Mesenchymal stem cell (in vitro differentiated cells and primary cell): ENCODE results near the gene DCHS1.

ENCODE experiments used
- DNase-seq: peaks from one replicate; pipeline ENCODE4 v3.0.0-alpha.2; 2013
- H2AFZ ChIP-seq: one replicate; pipeline ENCODE4 v1.6.1; 2013; ENCODE audit warnings: low read depth, mild to moderate bottlenecking, control low read depth, inconsistent platforms, low read length, moderate library complexity
- H2AK5ac ChIP-seq: 2 replicates; pipeline ENCODE4 v1.6.1; 2013; ENCODE audit warnings: low read length, moderate library complexity, mild to moderate bottlenecking, inconsistent platforms; ENCODE audit not compliant: severe bottlenecking
- H2BK120ac ChIP-seq: one replicate; pipeline ENCODE4 v1.6.1; 2013; ENCODE audit warnings: low read depth, mild to moderate bottlenecking, inconsistent platforms, low read length, moderate library complexity
- H2BK12ac ChIP-seq, 2 experiments: one replicate each; pipeline ENCODE4 v1.6.1; 2013; ENCODE audit warnings: inconsistent platforms in 2 of 2, low read length in 2 of 2, mild to moderate bottlenecking in 2 of 2, moderate library complexity in 2 of 2, control low read depth in 1 of 2
- H2BK15ac ChIP-seq: one replicate; pipeline ENCODE4 v1.6.1; 2013; ENCODE audit warnings: mild to moderate bottlenecking, low read depth, inconsistent platforms; ENCODE audit not compliant: poor library complexity, severe bottlenecking
- H2BK5ac ChIP-seq: 2 replicates; pipeline ENCODE4 v1.6.1; 2013; ENCODE audit warnings: low read depth, mild to moderate bottlenecking, low read length, control low read depth, inconsistent platforms; ENCODE audit not compliant: poor library complexity, severe bottlenecking
- H3K14ac ChIP-seq, 2 experiments: one replicate each; pipeline ENCODE4 v1.6.1; 2013; ENCODE audit warnings: inconsistent platforms in 2 of 2, low read length in 2 of 2, control low read depth in 1 of 2, mild to moderate bottlenecking in 1 of 2, moderate library complexity in 1 of 2
- H3K18ac ChIP-seq, 2 experiments: one replicate each; pipeline ENCODE4 v1.6.1; 2013; ENCODE audit warnings: inconsistent platforms in 2 of 2, low read length in 2 of 2, control low read depth in 1 of 2, low read depth in 1 of 2, mild to moderate bottlenecking in 1 of 2
- H3K23ac ChIP-seq, 2 experiments: one replicate each; pipeline ENCODE4 v1.6.1; 2013; ENCODE audit warnings: inconsistent platforms in 2 of 2, low read length in 2 of 2, mild to moderate bottlenecking in 2 of 2, moderate library complexity in 2 of 2, control low read depth in 1 of 2
- H3K27ac ChIP-seq: 2 replicates; pipeline ENCODE4 v1.5.1; 2013; ENCODE audit warnings: mild to moderate bottlenecking, moderate library complexity, low read length, control low read depth, inconsistent platforms; ENCODE audit not compliant: poor library complexity, severe bottlenecking
- H3K27me3 ChIP-seq, 2 experiments: 2 replicates each; pipeline versions ENCODE4 v1.6.1 to v1.7.0; 2013; ENCODE audit warnings: low read length in 2 of 2, mild to moderate bottlenecking in 2 of 2, moderate library complexity in 2 of 2, control low read depth in 1 of 2, inconsistent platforms in 1 of 2; ENCODE audit not compliant: control insufficient read depth in 1 of 2, insufficient read depth in 1 of 2
- H3K36me3 ChIP-seq, 2 experiments: 2 replicates each; pipeline versions ENCODE4 v1.6.1 to v1.7.0; 2013; ENCODE audit warnings: low read length in 2 of 2, control low read depth in 1 of 2, inconsistent platforms in 1 of 2, low read depth in 1 of 2, mild to moderate bottlenecking in 1 of 2; ENCODE audit not compliant: insufficient read depth in 2 of 2, control insufficient read depth in 1 of 2
- H3K4ac ChIP-seq, 2 experiments: one replicate each; pipeline ENCODE4 v1.6.1; 2013; ENCODE audit warnings: inconsistent platforms in 2 of 2, low read length in 2 of 2, mild to moderate bottlenecking in 2 of 2, moderate library complexity in 2 of 2, control low read depth in 1 of 2, low read depth in 1 of 2
- H3K4me1 ChIP-seq: 2 replicates; pipeline ENCODE4 v1.6.1; 2013; ENCODE audit warnings: low read depth, low read length, control low read depth; ENCODE audit not compliant: control insufficient read depth, insufficient read depth
- H3K4me2 ChIP-seq: 2 replicates; pipeline ENCODE4 v1.6.1; 2013; ENCODE audit warnings: low read length, mild to moderate bottlenecking, inconsistent platforms; ENCODE audit not compliant: poor library complexity, severe bottlenecking
- H3K4me3 ChIP-seq, 2 experiments: 2 replicates each; pipeline versions ENCODE4 v1.5.1 to v1.7.0; 2013; ENCODE audit warnings: low read length in 2 of 2, mild to moderate bottlenecking in 2 of 2, control low read depth in 1 of 2, low read depth in 1 of 2; ENCODE audit not compliant: insufficient read depth in 1 of 2
- H3K79me1 ChIP-seq: replicated peaks from 2 replicates; pipeline ENCODE4 v1.6.1; 2013; ENCODE audit warnings: mild to moderate bottlenecking, control low read depth, low read length, inconsistent platforms; ENCODE audit not compliant: poor library complexity, severe bottlenecking
- H3K9ac ChIP-seq: 2 replicates; pipeline ENCODE4 v1.7.0; 2013; ENCODE audit warnings: mild to moderate bottlenecking, low read length, moderate library complexity
- H3K9me3 ChIP-seq: 2 replicates; pipeline ENCODE4 v1.7.0; 2013; ENCODE audit warnings: mild to moderate bottlenecking, low read length; ENCODE audit not compliant: control insufficient read depth
- H4K8ac ChIP-seq: one replicate; pipeline ENCODE4 v1.6.1; 2013; ENCODE audit warnings: inconsistent platforms, mild to moderate bottlenecking, low read length, moderate library complexity
- H4K91ac ChIP-seq: one replicate; pipeline ENCODE4 v1.6.1; 2013; ENCODE audit warnings: mild to moderate bottlenecking, low read length, inconsistent platforms
- WGBS: methylation state at CpG from one replicate; pipeline ENCODE4 v1.1.7; 2013; ENCODE audit warnings: mixed read lengths; 5-methylcytosine and 5-hydroxymethylcytosine counted together

Gene DCHS1

GRCh38 chr11:6654281-6655019, 1.2 kb downstream of the DCHS1 start:
- Histone ChIP-seq H3K36me3 (no peaks in the 10 kb centered on the region), H2AK5ac (no peak overlapping the region), H2BK5ac (no peak overlapping the region), H2BK15ac (peak overlapping the region; percentile 60), H3K27ac (no peak overlapping the region), H3K9ac (peak overlapping the region; percentile 28), H2BK120ac (peak overlapping the region; percentile 87), H3K9me3 (no peaks in the 10 kb centered on the region), H4K91ac (peak overlapping the region; percentile 93), H3K18ac (peak overlapping the region; percentile 77 to 79), H3K4me2 (peak overlapping the region; percentile 10), H2BK12ac (peak overlapping the region in 1 of 2 experiments; percentile 81), H4K8ac (peak overlapping the region; percentile 78), H3K4me3 (peak overlapping the region in 1 of 2 experiments; percentile 60), H3K4me1 (peaks cover 7% of the 10 kb centered on the region), H2AFZ (no peak overlapping the region), H3K14ac (peak overlapping the region in 1 of 2 experiments; percentile 87), H3K27me3 (peaks cover 64 to 71% of the 10 kb centered on the region in 2 experiments), H3K79me1 (no peaks in the 10 kb centered on the region), H3K23ac (peak overlapping the region in 1 of 2 experiments; percentile 83), H3K4ac (peak overlapping the region in 1 of 2 experiments; percentile 99)
- no peak for DNase-seq
- WGBS = 52% methylated on average over 9 of the region's 9 CpGs

- H3K4ac ChIP-seq = no peak overlapping the region
- DNase-seq = no peak
- H3K27ac ChIP-seq = no peak overlapping the region
- H3K4me3 ChIP-seq = no peak overlapping the region
- WGBS = 95% methylated on average over 2 of the region's 2 CpGs
- H2AFZ ChIP-seq = no peak overlapping the region
- no peaks in the 10 kb centered on the region for H3K36me3 ChIP-seq
- H3K23ac ChIP-seq = no peak overlapping the region
- H3K79me1 ChIP-seq = no peaks in the 10 kb centered on the region
- no peak overlapping the region for H2BK12ac ChIP-seq
- no peak overlapping the region for H3K18ac ChIP-seq
- no peak overlapping the region for H2BK5ac ChIP-seq
- no peak overlapping the region for H4K8ac ChIP-seq
- peaks cover 7% of the 10 kb centered on the region for H3K4me1 ChIP-seq
- H3K4me2 ChIP-seq = no peak overlapping the region
- H3K9ac ChIP-seq = no peak overlapping the region
- no peak overlapping the region for H4K91ac ChIP-seq
- no peaks in the 10 kb centered on the region for H3K9me3 ChIP-seq
- no peak overlapping the region for H2BK15ac ChIP-seq
- H3K27me3 ChIP-seq = peaks cover 64 to 76% of the 10 kb centered on the region in 2 experiments
- no peak overlapping the region for H3K14ac ChIP-seq
- H2AK5ac ChIP-seq = no peak overlapping the region
- no peak overlapping the region for H2BK120ac ChIP-seq
Measured at GRCh38 chr11:6653656-6654055, 2.0 kb downstream of the DCHS1 start.

GRCh38 chr11:6653097-6653496, 2.5 kb downstream of the DCHS1 start:
- Histone ChIP-seq H3K9ac (no peak overlapping the region), H2AK5ac (no peak overlapping the region), H4K91ac (no peak overlapping the region), H3K27ac (no peak overlapping the region), H2BK15ac (no peak overlapping the region), H3K4me2 (no peak overlapping the region), H2BK5ac (no peak overlapping the region), H3K14ac (no peak overlapping the region), H3K23ac (no peak overlapping the region), H3K79me1 (no peaks in the 10 kb centered on the region), H2BK12ac (no peak overlapping the region), H3K9me3 (no peaks in the 10 kb centered on the region), H2BK120ac (no peak overlapping the region), H3K27me3 (peaks cover 62 to 73% of the 10 kb centered on the region in 2 experiments), H4K8ac (no peak overlapping the region), H3K36me3 (no peaks in the 10 kb centered on the region), H3K4me3 (no peak overlapping the region), H3K4me1 (peaks cover 7% of the 10 kb centered on the region), H2AFZ (no peak overlapping the region), H3K18ac (no peak overlapping the region), H3K4ac (no peak overlapping the region)
- no peak for DNase-seq
- WGBS = 97% methylated on average over 1 of the region's 1 CpG

GRCh38 chr11:6652182-6652581, 3.4 kb downstream of the DCHS1 start:
- Histone ChIP-seq H3K23ac (no peak overlapping the region), H2BK12ac (no peak overlapping the region), H3K14ac (no peak overlapping the region), H3K4me1 (peaks cover 8% of the 10 kb centered on the region), H3K27me3 (peaks cover 62 to 73% of the 10 kb centered on the region in 2 experiments), H3K4ac (no peak overlapping the region), H2BK5ac (no peak overlapping the region), H4K8ac (no peak overlapping the region), H2BK120ac (no peak overlapping the region), H3K9ac (no peak overlapping the region), H3K9me3 (no peaks in the 10 kb centered on the region), H3K4me2 (no peak overlapping the region), H2BK15ac (no peak overlapping the region), H2AK5ac (no peak overlapping the region), H2AFZ (no peak overlapping the region), H3K36me3 (no peaks in the 10 kb centered on the region), H3K4me3 (no peak overlapping the region), H3K18ac (no peak overlapping the region), H4K91ac (no peak overlapping the region), H3K79me1 (no peaks in the 10 kb centered on the region), H3K27ac (no peak overlapping the region)
- WGBS = 69% methylated on average over 3 of the region's 3 CpGs
- DNase-seq = no peak
